ENCODE results near the gene OSTN. TPM values are rescaled to one million over a fixed set of nuclear protein-coding genes. Genes with fewer than 3 reads are reported as not detected.

OSTN gene
- polyA plus RNA-seq, 1 donor from 2014 or later: 0.17 TPM

- Histone ChIP-seq H3K4me3 (ENCODE audit: low read length) (no peak overlapping the region), H3K9me2 (ENCODE audit: insufficient read depth, low read length) (no peaks in the 10 kb centered on the region), H4K20me1 (ENCODE audit: insufficient read depth) (no peaks in the 10 kb centered on the region), H3K27me3 (ENCODE audit: insufficient read depth, low read depth, low read length) (no peaks in the 10 kb centered on the region), H2AFZ (ENCODE audit: low read depth, low read length) (no peak overlapping the region), H3K79me2 (replicated peaks; ENCODE audit: insufficient read depth, low read length) (no peaks in the 10 kb centered on the region), H3K27ac (ENCODE audit: low read length) (no peak overlapping the region), H3K36me3 (ENCODE audit: insufficient read depth, low read length) (no peaks in the 10 kb centered on the region), H3F3A (ENCODE audit: insufficient read depth, low read length, poor library complexity, severe bottlenecking) (no peaks in the 10 kb centered on the region), H3K4me2 (ENCODE audit: low read length) (no peak overlapping the region), H3K9me3 (ENCODE audit: low read length) (no peaks in the 10 kb centered on the region), H3K9ac (ENCODE audit: low read length) (no peak overlapping the region)
- TF ChIP-seq RAD21 (conservative IDR thresholded peaks at IDR 0.05) (no peak), EZH2 (IDR thresholded peaks at IDR 0.05; ENCODE audit: borderline replicate concordance, insufficient read depth, low read length, poor library complexity, severe bottlenecking) (no peak), SMC3 (conservative IDR thresholded peaks at IDR 0.05; ENCODE audit: poor library complexity) (no peak), TAF1 (IDR thresholded peaks at IDR 0.05; ENCODE audit: low read depth) (no peak), REST (IDR thresholded peaks at IDR 0.05; ENCODE audit: borderline replicate concordance) (no peak), POLR2AphosphoS5 (IDR thresholded peaks at IDR 0.05) (no peak), MXI1 (conservative IDR thresholded peaks at IDR 0.05; ENCODE audit: poor library complexity, severe bottlenecking) (no peak), EP300 (conservative IDR thresholded peaks at IDR 0.05; ENCODE audit: poor library complexity, severe bottlenecking) (no peak), CTCF (IDR thresholded peaks at IDR 0.05; ENCODE audit: poor library complexity, severe bottlenecking) (no peak)
Observed at GRCh38 chr3:191307341-191307740, 108.3 kb downstream of the OSTN start.

- Histone ChIP-seq H3K36me3 (ENCODE audit: insufficient read depth, low read length) (no peaks in the 10 kb centered on the region), H4K20me1 (ENCODE audit: insufficient read depth) (no peaks in the 10 kb centered on the region), H3K27me3 (ENCODE audit: insufficient read depth, low read depth, low read length) (no peaks in the 10 kb centered on the region), H3K27ac (ENCODE audit: low read length) (no peak overlapping the region), H3K79me2 (replicated peaks; ENCODE audit: insufficient read depth, low read length) (no peaks in the 10 kb centered on the region), H3K9me2 (ENCODE audit: insufficient read depth, low read length) (no peaks in the 10 kb centered on the region), H3K4me3 (ENCODE audit: low read length) (no peak overlapping the region), H3K9ac (ENCODE audit: low read length) (no peak overlapping the region), H3K9me3 (ENCODE audit: low read length) (no peaks in the 10 kb centered on the region), H3K4me2 (ENCODE audit: low read length) (no peak overlapping the region), H3F3A (ENCODE audit: insufficient read depth, low read length, poor library complexity, severe bottlenecking) (no peaks in the 10 kb centered on the region), H2AFZ (ENCODE audit: low read depth, low read length) (no peak overlapping the region)
- TF ChIP-seq EZH2 (IDR thresholded peaks at IDR 0.05; ENCODE audit: borderline replicate concordance, insufficient read depth, low read length, poor library complexity, severe bottlenecking): no peak
- TF ChIP-seq POLR2AphosphoS5 (IDR thresholded peaks at IDR 0.05): no peak
- no peak for TF ChIP-seq SMC3 (conservative IDR thresholded peaks at IDR 0.05; ENCODE audit: poor library complexity)
- no peak for TF ChIP-seq EP300 (conservative IDR thresholded peaks at IDR 0.05; ENCODE audit: poor library complexity, severe bottlenecking)
- no peak for TF ChIP-seq RAD21 (conservative IDR thresholded peaks at IDR 0.05)
- no peak for TF ChIP-seq MXI1 (conservative IDR thresholded peaks at IDR 0.05; ENCODE audit: poor library complexity, severe bottlenecking)
- no peak for TF ChIP-seq REST (IDR thresholded peaks at IDR 0.05; ENCODE audit: borderline replicate concordance)
- no peak for TF ChIP-seq CTCF (IDR thresholded peaks at IDR 0.05; ENCODE audit: poor library complexity, severe bottlenecking)
- no peak for TF ChIP-seq TAF1 (IDR thresholded peaks at IDR 0.05; ENCODE audit: low read depth)
Observed at GRCh38 chr3:191313296-191313695, 114.3 kb downstream of the OSTN start.

Measured in neural cell (in vitro differentiated cells).